Measurements from ENCODE around the gene PPIL6. TPM values are rescaled to one million over a fixed set of nuclear protein-coding genes. Genes with fewer than 3 reads are reported as not detected.
"Not testable (repeated sequence)": the region's sequence is repeated elsewhere in the genome, so short reads cannot be mapped to it uniquely, and the experiment has no call there.

Gene PPIL6
- total RNA-seq, 2 experiments from 2014 or later: not detected

GRCh38 chr6:109364382-109365078, 75.9 kb downstream of the PPIL6 start:
- H3K27me3 Mint-ChIP-seq, H3K4me3 Mint-ChIP-seq, H3K27ac Mint-ChIP-seq, DNase-seq, H3K9me3 Mint-ChIP-seq, CTCF ChIA-PET: not testable (repeated sequence)
- H3K4me1 Mint-ChIP-seq: peaks cover 29% of the 10 kb centered on the region
- peaks cover 83% of the 10 kb centered on the region for H3K36me3 Mint-ChIP-seq (ENCODE audit: low read depth)
- POLR2A ChIA-PET: interaction anchor here (1.3 to 7.0 kb wide), 2 partner anchors 8 to 9 kb away, joined by 4 to 35 read pairs; no protein-coding TSS in a partner anchor

DNA sequence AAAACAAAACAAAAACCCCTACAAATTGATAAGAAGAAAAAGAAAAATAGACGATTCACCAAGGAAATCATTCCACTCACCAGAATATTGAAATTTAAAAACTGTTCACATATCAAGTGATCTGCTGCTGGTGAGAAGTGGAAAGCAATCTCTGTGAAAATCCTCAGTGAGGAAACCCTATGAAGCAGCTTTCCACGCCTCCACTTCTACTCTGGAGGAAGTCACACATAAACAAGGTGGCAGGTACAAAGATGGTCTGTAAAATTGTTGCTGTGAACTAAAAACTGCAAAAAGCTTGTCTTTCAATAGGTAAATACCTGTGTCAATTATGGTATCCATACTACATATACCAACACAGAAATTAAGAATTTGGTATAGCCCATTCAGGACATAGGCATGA, 76.7 kb downstream of the PPIL6 start:
- ChIA-PET POLR2A (interaction anchor here (0.6 to 7.0 kb wide), 3 partner anchors 9 to 126 kb away, joined by 3 to 35 read pairs (median 3); partner anchors contain the start of gene CD164), CTCF (interaction anchor here (1.4 to 1.9 kb wide), 2 partner anchors 19 to 20 kb away, joined by 5 read pairs; partner anchors contain the start of gene CD164)
- no peaks in the 10 kb centered on the region for H3K27me3 Mint-ChIP-seq

DNA sequence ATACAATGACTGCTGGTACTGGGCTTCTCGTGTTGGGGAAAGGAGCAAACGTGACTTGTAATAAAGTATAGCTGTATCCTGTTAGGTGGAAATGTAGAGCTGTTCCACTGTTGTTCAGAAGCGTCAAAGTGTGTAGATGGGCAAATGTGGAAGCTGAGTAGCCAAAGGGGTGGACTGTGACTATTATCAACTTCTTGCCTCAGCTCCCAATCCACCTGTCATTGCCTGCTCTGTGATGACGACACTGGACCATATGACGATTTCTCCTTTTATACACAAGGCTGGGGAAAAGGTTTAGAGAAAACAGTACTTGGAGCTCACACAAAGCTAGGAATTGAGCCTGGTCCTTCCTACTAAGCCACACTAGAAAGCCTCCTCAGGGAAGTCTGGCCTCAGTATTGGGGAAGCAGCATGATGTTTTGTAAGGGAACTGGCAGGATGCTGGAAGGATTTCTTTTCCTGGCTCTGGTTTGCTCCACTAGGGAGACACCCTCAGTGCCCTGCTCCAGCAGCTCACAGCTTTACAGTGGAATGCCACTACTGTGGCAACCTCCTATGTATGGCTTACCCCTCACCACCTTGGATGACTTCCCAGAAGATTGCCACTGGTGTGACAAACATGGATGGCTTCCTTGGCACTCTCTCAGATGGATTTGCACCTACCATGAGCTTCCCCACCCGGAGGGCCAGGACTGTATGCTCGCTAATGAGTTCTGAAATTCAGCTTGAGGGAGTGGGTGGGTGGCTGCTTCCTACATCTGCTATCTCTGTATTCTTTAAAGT, 78.1 kb downstream of the PPIL6 start:
- Mint-ChIP-seq H3K36me3 (ENCODE audit: low read depth) (peaks cover 89% of the 10 kb centered on the region), H3K9me3 (peaks cover 12% of the 10 kb centered on the region), H3K27ac (no peak overlapping the region), H3K4me3 (no peak overlapping the region), H3K4me1 (peaks cover 29% of the 10 kb centered on the region), H3K27me3 (no peaks in the 10 kb centered on the region)
- DNase-seq: no peak
- ChIA-PET POLR2A (interaction anchor here (0.6 to 7.0 kb wide), 5 partner anchors 8 to 112 kb away, joined by 3 to 35 read pairs (median 3); partner anchors contain the start of gene CD164), CTCF (interaction anchor here (1.4 to 1.9 kb wide), 2 partner anchors 20 to 22 kb away, joined by 5 read pairs; partner anchors contain the start of gene CD164)

More for the DNA sequence above, 76.7 kb downstream of the PPIL6 start:
- Mint-ChIP-seq H3K27ac (no peak overlapping the region), H3K9me3 (peaks cover 9% of the 10 kb centered on the region), H3K4me1 (peaks cover 29% of the 10 kb centered on the region), H3K4me3 (no peak overlapping the region), H3K36me3 (ENCODE audit: low read depth) (peaks cover 87% of the 10 kb centered on the region)
- DNase-seq: no peak

DNA sequence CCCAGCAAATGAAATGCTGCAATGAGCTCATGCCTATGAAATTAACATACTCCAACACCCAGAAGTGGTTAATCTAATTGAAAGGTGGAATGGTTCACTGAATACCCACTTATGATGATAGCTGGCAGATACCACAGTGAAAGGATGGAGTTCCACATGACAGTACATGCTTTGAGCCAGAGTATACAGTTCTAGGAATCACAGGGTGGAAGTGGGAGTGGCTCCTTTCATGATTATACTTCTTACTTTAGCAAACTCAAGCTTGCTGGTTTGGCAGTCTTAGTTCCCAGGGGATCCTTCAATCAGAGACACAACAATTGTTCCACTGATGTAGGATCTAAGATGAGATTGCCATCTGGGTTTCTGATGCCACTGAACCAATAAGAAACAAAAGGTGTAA, 79.6 kb downstream of the PPIL6 start:
- DNase-seq: no peak
- Mint-ChIP-seq H3K9me3 (peaks cover 17% of the 10 kb centered on the region), H3K4me3 (no peak overlapping the region), H3K27ac (no peak overlapping the region), H3K4me1 (peaks cover 25% of the 10 kb centered on the region), H3K27me3 (no peaks in the 10 kb centered on the region), H3K36me3 (ENCODE audit: low read depth) (peaks cover 90% of the 10 kb centered on the region)
- ChIA-PET CTCF (interaction anchor here (0.6 kb wide), 2 partner anchors 126 to 164 kb away, joined by 3 read pairs; no protein-coding TSS in a partner anchor), POLR2A (interaction anchor here (7.0 kb wide), 1 partner anchor 12 kb away, joined by 35 read pairs; no protein-coding TSS in a partner anchor)

DNA sequence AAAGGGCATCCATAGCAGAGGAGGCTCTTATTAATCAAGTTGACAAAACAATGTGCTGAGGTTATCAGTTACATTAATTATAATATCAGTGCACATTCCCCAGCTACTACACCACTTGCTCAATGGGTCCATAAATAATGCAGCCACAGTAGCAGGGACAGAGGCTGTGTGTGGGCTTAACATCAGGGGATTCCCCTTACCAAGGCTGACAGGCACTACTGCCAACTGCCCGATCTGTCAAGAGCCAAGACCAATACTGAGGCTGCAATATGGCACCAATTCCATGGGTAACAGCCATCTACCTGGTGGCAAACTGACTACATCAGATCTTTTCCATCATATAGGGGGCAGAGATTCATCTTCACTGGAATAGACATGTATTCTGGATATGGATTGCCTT, 80.1 kb downstream of the PPIL6 start:
- H3K27me3 Mint-ChIP-seq: no peaks in the 10 kb centered on the region
- ChIA-PET POLR2A (interaction anchor here (7.0 kb wide), 1 partner anchor 12 kb away, joined by 35 read pairs; no protein-coding TSS in a partner anchor), CTCF (interaction anchor here (0.6 kb wide), 1 partner anchor 164 kb away, joined by 3 read pairs; no protein-coding TSS in a partner anchor)
- no peak for DNase-seq
- H3K36me3 Mint-ChIP-seq (ENCODE audit: low read depth): peaks cover 96% of the 10 kb centered on the region
- peaks cover 17% of the 10 kb centered on the region for H3K9me3 Mint-ChIP-seq
- H3K4me1 Mint-ChIP-seq: peaks cover 25% of the 10 kb centered on the region
- H3K4me3 Mint-ChIP-seq: no peak overlapping the region
- H3K27ac Mint-ChIP-seq: no peak overlapping the region

- Mint-ChIP-seq H3K27me3 (no peaks in the 10 kb centered on the region), H3K4me3 (no peak overlapping the region), H3K36me3 (ENCODE audit: low read depth) (peaks cover 92% of the 10 kb centered on the region), H3K4me1 (peaks cover 20% of the 10 kb centered on the region), H3K27ac (no peak overlapping the region), H3K9me3 (peaks cover 17% of the 10 kb centered on the region)
- CTCF ChIA-PET: interaction anchor here (0.6 kb wide), 1 partner anchor 103 kb away, joined by 3 read pairs; no protein-coding TSS in a partner anchor
- POLR2A ChIA-PET: interaction anchor here (1.1 to 7.0 kb wide), 2 partner anchors 8 to 13 kb away, joined by 3 to 35 read pairs; no protein-coding TSS in a partner anchor
- no peak for DNase-seq
These were observed 81.2 kb downstream of the PPIL6 start for GRCh38 chr6:109359248-109359647.

GRCh38 chr6:109358204-109358603, 82.2 kb downstream of the PPIL6 start:
- Mint-ChIP-seq H3K36me3 (ENCODE audit: low read depth) (peaks cover 88% of the 10 kb centered on the region), H3K27me3 (no peaks in the 10 kb centered on the region), H3K4me1 (peaks cover 12% of the 10 kb centered on the region), H3K27ac (no peak overlapping the region), H3K4me3 (no peak overlapping the region), H3K9me3 (peaks cover 14% of the 10 kb centered on the region)
- ChIA-PET CTCF (interaction anchor here (1.4 kb wide), 1 partner anchor 25 kb away, joined by 3 read pairs; no protein-coding TSS in a partner anchor), POLR2A (interaction anchor here (1.1 to 7.0 kb wide), 3 partner anchors 10 to 25 kb away, joined by 3 to 35 read pairs (median 5); no protein-coding TSS in a partner anchor)
- no peak for DNase-seq

GRCh38 chr6:109356237-109356636, 84.2 kb downstream of the PPIL6 start:
- H3K9me3 Mint-ChIP-seq: peaks cover 8% of the 10 kb centered on the region
- CTCF ChIA-PET: no interaction called here
- POLR2A ChIA-PET: interaction anchor here (2.1 to 2.2 kb wide), 2 partner anchors 15 to 27 kb away, joined by 5 read pairs; no protein-coding TSS in a partner anchor
- peaks cover 15% of the 10 kb centered on the region for H3K4me1 Mint-ChIP-seq
- H3K4me3 Mint-ChIP-seq: no peak overlapping the region
- no peak for DNase-seq
- no peak overlapping the region for H3K27ac Mint-ChIP-seq
- peaks cover 85% of the 10 kb centered on the region for H3K36me3 Mint-ChIP-seq (ENCODE audit: low read depth)
- no peaks in the 10 kb centered on the region for H3K27me3 Mint-ChIP-seq

GRCh38 chr6:109351231-109352130, 88.9 kb downstream of the PPIL6 start:
- Mint-ChIP-seq H3K4me1 (peaks cover 11% of the 10 kb centered on the region), H3K9me3 (peaks cover 2% of the 10 kb centered on the region), H3K4me3 (no peak overlapping the region), H3K36me3 (ENCODE audit: low read depth) (peaks cover 43% of the 10 kb centered on the region), H3K27me3 (no peaks in the 10 kb centered on the region), H3K27ac (no peak overlapping the region)
- ChIA-PET POLR2A (interaction anchor here (0.7 to 1.4 kb wide), 3 partner anchors 20 to 31 kb away, joined by 4 to 5 read pairs (median 4); partner anchors contain the start of gene CD164), CTCF (interaction anchor here (1.8 kb wide), 1 partner anchor 31 kb away, joined by 7 read pairs; the partner anchor contains the start of gene CD164)
- no peak for DNase-seq

DNA sequence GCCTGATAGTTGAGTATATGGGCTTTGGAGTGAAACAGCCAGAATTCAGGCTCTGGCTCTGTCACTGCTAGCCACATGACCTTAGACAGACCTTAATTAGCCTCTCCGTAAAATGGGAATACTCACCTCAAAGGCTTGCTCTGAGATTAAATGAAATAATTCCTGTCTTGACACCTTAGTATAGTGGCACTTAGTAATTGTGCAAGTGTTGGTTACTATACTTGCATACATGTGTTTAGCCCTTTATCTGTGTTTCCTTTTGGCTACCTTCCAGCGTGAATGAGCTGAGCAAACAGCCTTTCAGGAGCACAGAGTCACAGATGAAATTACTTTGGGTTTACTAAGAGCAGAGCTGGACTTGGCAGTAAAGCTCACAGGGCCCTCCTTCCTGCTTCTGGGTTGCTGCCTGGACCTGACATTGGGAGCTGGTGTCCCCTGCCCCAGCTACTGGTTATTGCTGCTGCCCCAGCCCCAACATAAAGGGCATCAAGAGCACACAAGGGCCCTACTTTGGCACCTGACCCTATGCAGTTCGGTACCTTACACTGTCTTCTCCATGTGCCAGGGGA, 90.9 kb downstream of the PPIL6 start:
- H3K27ac Mint-ChIP-seq: no peak overlapping the region
- H3K9me3 Mint-ChIP-seq: no peaks in the 10 kb centered on the region
- CTCF ChIA-PET: interaction anchor here (1.1 kb wide), 1 partner anchor 24 kb away, joined by 4 read pairs; no protein-coding TSS in a partner anchor

GRCh38 chr6:109348226-109348625, 92.2 kb downstream of the PPIL6 start:
- Mint-ChIP-seq H3K9me3 (no peaks in the 10 kb centered on the region), H3K4me3 (no peak overlapping the region), H3K27ac (no peak overlapping the region), H3K36me3 (ENCODE audit: low read depth) (peaks cover 19% of the 10 kb centered on the region), H3K27me3 (no peaks in the 10 kb centered on the region), H3K4me1 (peaks cover 11% of the 10 kb centered on the region)
- POLR2A ChIA-PET: no interaction called here
- CTCF ChIA-PET: no interaction called here
- no peak for DNase-seq

More for the DNA sequence above, 90.9 kb downstream of the PPIL6 start:
- peaks cover 11% of the 10 kb centered on the region for H3K4me1 Mint-ChIP-seq
- H3K27me3 Mint-ChIP-seq: no peaks in the 10 kb centered on the region
- H3K36me3 Mint-ChIP-seq (ENCODE audit: low read depth): peaks cover 27% of the 10 kb centered on the region
- no peak overlapping the region for H3K4me3 Mint-ChIP-seq
- no peak for DNase-seq
- POLR2A ChIA-PET: interaction anchor here (1.0 kb wide), 1 partner anchor 34 kb away, joined by 3 read pairs; no protein-coding TSS in a partner anchor
